Neural cell (in vitro differentiated cells): ENCODE measurements around the gene VPS37C. TPM values are rescaled to one million over a fixed set of nuclear protein-coding genes. Genes with fewer than 3 reads are reported as not detected.

Experiments used
- H2AFZ ChIP-seq: fragments of 200-600, 300-800 bp; sonication (generic), shearing (Covaris generic); 2 replicates; pipeline ENCODE4 v1.6.0; 2014; ENCODE audit warnings: low read depth, mild to moderate bottlenecking, antibody characterized with exemption, low read length, moderate library complexity
- H3F3A ChIP-seq: fragments of 200-600 bp; shearing (Covaris generic); 2 replicates; pipeline ENCODE4 v1.6.1; 2016; ENCODE audit warnings: mild to moderate bottlenecking, moderate library complexity, mixed read lengths, antibody characterized with exemption, low read length; ENCODE audit not compliant: insufficient read depth, poor library complexity, severe bottlenecking
- H3K27ac ChIP-seq: fragments of 200-600, 300-800 bp; sonication (generic), shearing (Covaris generic); 2 replicates; pipeline ENCODE4 v1.5.1; 2014; ENCODE audit warnings: mild to moderate bottlenecking, low read length, moderate library complexity
- H3K27me3 ChIP-seq: fragments of 300-800, 200-600 bp; sonication (generic), shearing (Covaris generic); 2 replicates; pipeline ENCODE4 v1.6.0; 2014; ENCODE audit warnings: mild to moderate bottlenecking, low read depth, low read length, moderate library complexity; ENCODE audit not compliant: insufficient read depth
- H3K36me3 ChIP-seq: fragments of 300-800, 200-600 bp; sonication (generic), shearing (Covaris generic); 2 replicates; pipeline ENCODE4 v1.5.1; 2014; ENCODE audit warnings: mild to moderate bottlenecking, antibody characterized with exemption, low read length, moderate library complexity; ENCODE audit not compliant: insufficient read depth
- H3K4me2 ChIP-seq: fragments of 300-800, 200-600 bp; sonication (generic), shearing (Covaris generic); 2 replicates; pipeline ENCODE4 v1.6.0; 2014; ENCODE audit warnings: mild to moderate bottlenecking, low read length
- H3K4me3 ChIP-seq: fragments of 300-800, 200-600 bp; sonication (generic), shearing (Covaris generic); 2 replicates; pipeline ENCODE4 v1.5.1; 2014; ENCODE audit warnings: mild to moderate bottlenecking, low read length, moderate library complexity
- H3K79me2 ChIP-seq: fragments of 200-600 bp; shearing (Covaris generic); replicated peaks from 2 replicates; pipeline ENCODE4 v1.6.0; 2014; ENCODE audit warnings: mild to moderate bottlenecking, low read length, moderate library complexity; ENCODE audit not compliant: insufficient read depth
- H3K9ac ChIP-seq: fragments of 300-800, 200-600 bp; sonication (generic), shearing (Covaris generic); 2 replicates; pipeline ENCODE4 v1.6.1; 2016; ENCODE audit warnings: mild to moderate bottlenecking, low read length, mixed read lengths
- H3K9me2 ChIP-seq: fragments of 200-600 bp; shearing (Covaris generic); 2 replicates; pipeline ENCODE4 v1.6.1; 2016; ENCODE audit warnings: mild to moderate bottlenecking, low read length, mixed read lengths; ENCODE audit not compliant: insufficient read depth
- H3K9me3 ChIP-seq: fragments of 200-600, 300-800 bp; sonication (generic), shearing (Covaris generic); 2 replicates; pipeline ENCODE4 v1.6.1; 2016; ENCODE audit warnings: mild to moderate bottlenecking, mixed run types, low read length, moderate library complexity, mixed read lengths
- H4K20me1 ChIP-seq: fragments of 200-600 bp; shearing (Covaris generic); 2 replicates; pipeline ENCODE4 v1.6.1; 2016; ENCODE audit warnings: mild to moderate bottlenecking, mixed run types; ENCODE audit not compliant: insufficient read depth
- EP300 ChIP-seq: fragments of 450-650 bp; conservative IDR thresholded peaks from 2 replicates; pipeline ENCODE4 v1.6.1; 2014; ENCODE audit warnings: antibody characterized with exemption, mild to moderate bottlenecking, moderate library complexity; ENCODE audit not compliant: poor library complexity, severe bottlenecking
- EZH2 ChIP-seq: fragments of 200-600, 300-800 bp; shearing (Covaris generic), sonication (generic); IDR thresholded peaks from 2 replicates; pipeline ENCODE4 v1.6.1; 2014; ENCODE audit warnings: antibody characterized with exemption, low read length, borderline replicate concordance, mild to moderate bottlenecking; ENCODE audit not compliant: insufficient read depth, poor library complexity, severe bottlenecking
- MXI1 ChIP-seq: fragments of 450-650 bp; conservative IDR thresholded peaks from 2 replicates; pipeline ENCODE4 v1.6.1; 2014; ENCODE audit warnings: antibody characterized with exemption, mild to moderate bottlenecking; ENCODE audit not compliant: poor library complexity, severe bottlenecking
- POLR2AphosphoS5 ChIP-seq: IDR thresholded peaks from 2 replicates; pipeline ENCODE4 v1.6.1; 2012
- RAD21 ChIP-seq: fragments of 450-650 bp; conservative IDR thresholded peaks from 2 replicates; pipeline ENCODE4 v1.6.1; 2014; ENCODE audit warnings: antibody characterized with exemption, mild to moderate bottlenecking, moderate library complexity
- SMC3 ChIP-seq: fragments of 450-650 bp; conservative IDR thresholded peaks from 2 replicates; pipeline ENCODE4 v1.6.1; 2014; ENCODE audit warnings: antibody characterized with exemption, mild to moderate bottlenecking, moderate library complexity; ENCODE audit not compliant: poor library complexity
- TAF1 ChIP-seq: IDR thresholded peaks from 2 replicates; pipeline ENCODE4 v1.6.1; 2012; ENCODE audit warnings: low read depth
- polyA plus RNA-seq: library from polyadenylated mRNA; depleted of rRNA; stranded (reverse); fragments of >200 nt; gene quantifications from 2 replicates; pipeline ENCODE4 v1.2.3, GENCODE V29; 2014
- TF ChIP-seq, protein P1 (sequence below): fragments of 450-650 bp; IDR thresholded peaks from 2 replicates; pipeline ENCODE4 v1.5.1; 2014; ENCODE audit warnings: antibody characterized with exemption, mild to moderate bottlenecking, moderate library complexity; ENCODE audit not compliant: poor library complexity, severe bottlenecking
- TF ChIP-seq, protein P2 (sequence below): IDR thresholded peaks from 2 replicates; pipeline ENCODE4 v1.6.1; 2012; ENCODE audit warnings: borderline replicate concordance

The VPS37C gene
- polyA plus RNA-seq, 1 donor from 2014 or later: 7.3 TPM

DNA sequence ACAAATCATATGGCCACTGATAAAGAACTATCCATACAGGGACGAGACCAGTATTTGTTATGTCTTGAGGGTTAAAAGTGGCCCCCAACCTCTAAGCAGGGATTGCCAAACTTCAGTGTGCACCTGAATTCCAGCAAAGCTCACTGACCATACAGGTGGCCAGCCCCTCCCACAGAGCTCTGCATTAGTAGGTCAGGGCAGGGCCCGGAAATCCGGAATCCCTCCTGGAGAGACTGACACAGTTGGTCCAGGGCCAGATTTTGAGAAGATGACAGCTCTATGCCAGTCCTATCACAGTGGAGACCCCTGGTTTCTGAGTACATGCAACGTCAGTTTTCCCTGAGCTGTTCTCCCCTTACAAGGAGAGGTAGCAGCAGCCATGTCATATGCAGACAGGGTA, 20.8 kb downstream of the VPS37C start:
- Histone ChIP-seq H3K9me3 (no peaks in the 10 kb centered on the region), H3K79me2 (peaks cover under 1% of the 10 kb centered on the region), H3K4me2 (no peak overlapping the region), H3F3A (no peaks in the 10 kb centered on the region), H3K4me3 (no peak overlapping the region), H3K9ac (no peak overlapping the region), H3K9me2 (no peaks in the 10 kb centered on the region), H3K27me3 (no peaks in the 10 kb centered on the region), H4K20me1 (no peaks in the 10 kb centered on the region), H3K27ac (no peak overlapping the region), H3K36me3 (no peaks in the 10 kb centered on the region), H2AFZ (no peak overlapping the region)
- TF ChIP-seq, protein P1, sequence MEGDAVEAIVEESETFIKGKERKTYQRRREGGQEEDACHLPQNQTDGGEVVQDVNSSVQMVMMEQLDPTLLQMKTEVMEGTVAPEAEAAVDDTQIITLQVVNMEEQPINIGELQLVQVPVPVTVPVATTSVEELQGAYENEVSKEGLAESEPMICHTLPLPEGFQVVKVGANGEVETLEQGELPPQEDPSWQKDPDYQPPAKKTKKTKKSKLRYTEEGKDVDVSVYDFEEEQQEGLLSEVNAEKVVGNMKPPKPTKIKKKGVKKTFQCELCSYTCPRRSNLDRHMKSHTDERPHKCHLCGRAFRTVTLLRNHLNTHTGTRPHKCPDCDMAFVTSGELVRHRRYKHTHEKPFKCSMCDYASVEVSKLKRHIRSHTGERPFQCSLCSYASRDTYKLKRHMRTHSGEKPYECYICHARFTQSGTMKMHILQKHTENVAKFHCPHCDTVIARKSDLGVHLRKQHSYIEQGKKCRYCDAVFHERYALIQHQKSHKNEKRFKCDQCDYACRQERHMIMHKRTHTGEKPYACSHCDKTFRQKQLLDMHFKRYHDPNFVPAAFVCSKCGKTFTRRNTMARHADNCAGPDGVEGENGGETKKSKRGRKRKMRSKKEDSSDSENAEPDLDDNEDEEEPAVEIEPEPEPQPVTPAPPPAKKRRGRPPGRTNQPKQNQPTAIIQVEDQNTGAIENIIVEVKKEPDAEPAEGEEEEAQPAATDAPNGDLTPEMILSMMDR: no peak
- no peak for TF ChIP-seq POLR2AphosphoS5

DNA sequence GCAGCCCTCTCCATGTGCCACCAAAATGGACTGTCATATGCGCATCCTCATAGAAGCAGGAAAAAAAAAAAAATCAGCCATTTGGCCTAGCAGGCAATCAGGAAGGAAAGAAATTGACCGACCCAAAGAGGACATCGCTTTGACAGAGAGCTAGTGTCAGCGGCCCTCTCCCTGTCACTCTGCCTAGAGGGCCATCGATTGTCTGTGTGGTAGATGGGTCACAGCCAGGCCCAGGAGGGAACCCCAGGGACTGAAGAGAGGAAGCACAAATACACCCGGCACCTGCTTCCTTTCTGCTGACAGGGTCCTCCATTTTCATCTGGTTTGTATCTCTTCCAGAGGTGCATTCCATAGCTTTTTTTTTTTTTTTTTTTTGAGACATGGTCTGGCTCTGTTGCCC, 21.8 kb downstream of the VPS37C start:
- Histone ChIP-seq H3K4me3 (no peak overlapping the region), H4K20me1 (no peaks in the 10 kb centered on the region), H3K27me3 (no peaks in the 10 kb centered on the region), H3K9me3 (no peaks in the 10 kb centered on the region), H3K4me2 (no peak overlapping the region), H3K27ac (no peak overlapping the region), H3K79me2 (no peaks in the 10 kb centered on the region), H3K9me2 (no peaks in the 10 kb centered on the region), H3F3A (no peaks in the 10 kb centered on the region), H3K36me3 (no peaks in the 10 kb centered on the region), H3K9ac (no peak overlapping the region), H2AFZ (no peak overlapping the region)
- TF ChIP-seq EP300 (no peak), RAD21 (no peak), POLR2AphosphoS5 (no peak), EZH2 (no peak), TAF1 (no peak), SMC3 (no peak), MXI1 (no peak)
- TF ChIP-seq, protein P1: no peak
- TF ChIP-seq, protein P2, sequence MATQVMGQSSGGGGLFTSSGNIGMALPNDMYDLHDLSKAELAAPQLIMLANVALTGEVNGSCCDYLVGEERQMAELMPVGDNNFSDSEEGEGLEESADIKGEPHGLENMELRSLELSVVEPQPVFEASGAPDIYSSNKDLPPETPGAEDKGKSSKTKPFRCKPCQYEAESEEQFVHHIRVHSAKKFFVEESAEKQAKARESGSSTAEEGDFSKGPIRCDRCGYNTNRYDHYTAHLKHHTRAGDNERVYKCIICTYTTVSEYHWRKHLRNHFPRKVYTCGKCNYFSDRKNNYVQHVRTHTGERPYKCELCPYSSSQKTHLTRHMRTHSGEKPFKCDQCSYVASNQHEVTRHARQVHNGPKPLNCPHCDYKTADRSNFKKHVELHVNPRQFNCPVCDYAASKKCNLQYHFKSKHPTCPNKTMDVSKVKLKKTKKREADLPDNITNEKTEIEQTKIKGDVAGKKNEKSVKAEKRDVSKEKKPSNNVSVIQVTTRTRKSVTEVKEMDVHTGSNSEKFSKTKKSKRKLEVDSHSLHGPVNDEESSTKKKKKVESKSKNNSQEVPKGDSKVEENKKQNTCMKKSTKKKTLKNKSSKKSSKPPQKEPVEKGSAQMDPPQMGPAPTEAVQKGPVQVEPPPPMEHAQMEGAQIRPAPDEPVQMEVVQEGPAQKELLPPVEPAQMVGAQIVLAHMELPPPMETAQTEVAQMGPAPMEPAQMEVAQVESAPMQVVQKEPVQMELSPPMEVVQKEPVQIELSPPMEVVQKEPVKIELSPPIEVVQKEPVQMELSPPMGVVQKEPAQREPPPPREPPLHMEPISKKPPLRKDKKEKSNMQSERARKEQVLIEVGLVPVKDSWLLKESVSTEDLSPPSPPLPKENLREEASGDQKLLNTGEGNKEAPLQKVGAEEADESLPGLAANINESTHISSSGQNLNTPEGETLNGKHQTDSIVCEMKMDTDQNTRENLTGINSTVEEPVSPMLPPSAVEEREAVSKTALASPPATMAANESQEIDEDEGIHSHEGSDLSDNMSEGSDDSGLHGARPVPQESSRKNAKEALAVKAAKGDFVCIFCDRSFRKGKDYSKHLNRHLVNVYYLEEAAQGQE: no peak
